HCT116 (cell line): ENCODE results near the gene PRKN. TPM values are rescaled to one million over a fixed set of nuclear protein-coding genes. Genes with fewer than 3 reads are reported as not detected.

Experiments used
- ATAC-seq: fragments of 200-7000 bp; cut with Tn5 transposase; 2 replicates; pipeline ENCODE4 v1.9.1; 2020; ENCODE audit warnings: mild to moderate bottlenecking, moderate library complexity
- BruUV-seq: library from RNA; stranded (reverse); fragments of 400-500 nt; replicated peaks from 2 replicates; lab custom pipeline; 2021; lab: Mats Ljungman, UMichigan
- CTCF ChIA-PET: fragments of 300-600 bp; sonication (Branson Sonifier 250); formaldehyde crosslinking; loops from one replicate; lab custom pipeline; 2021; ENCODE audit warnings: antibody characterized with exemption; lab: Charles Lee
- POLR2A ChIA-PET: fragments of 300-600, 350-600 bp; sonication (Branson Sonifier 250); formaldehyde crosslinking; loops from one replicate; lab custom pipeline; 2021; ENCODE audit warnings: antibody characterized with exemption; lab: Charles Lee
- RAD21 ChIA-PET, 2 experiments: fragments of 300-600 bp; sonication (Branson Sonifier 250); formaldehyde crosslinking; loops; one replicate each; lab custom pipeline; 2023; ENCODE audit warnings: low total read pairs in 2 of 2; ENCODE audit not compliant: uncharacterized antibody in 2 of 2, unreplicated experiment in 2 of 2, low non-redundant PET in 1 of 2; lab: Charles Lee
- DNase-seq: peaks from one replicate; pipeline ENCODE4 v3.0.0-alpha.2; 2010; ENCODE audit warnings: low read depth, low spot score
- H2AFZ ChIP-seq: fragments of 200-600 bp; shearing (Covaris generic), sonication (generic); 2 replicates; pipeline ENCODE4 v1.6.1; 2017; ENCODE audit warnings: low read depth, mixed run types, mixed read lengths, antibody characterized with exemption, low read length; ENCODE audit not compliant: poor library complexity, severe bottlenecking
- H3K27ac ChIP-seq: 2 replicates; pipeline ENCODE4 v1.5.1; 2012; ENCODE audit warnings: low read depth, low read length
- H3K27me3 ChIP-seq: fragments of 200-600 bp; sonication (generic); 2 replicates; pipeline ENCODE4 v1.6.1; 2016; ENCODE audit warnings: mixed run types, low read length, mixed read lengths; ENCODE audit not compliant: insufficient read depth
- H3K36me3 ChIP-seq, 2 experiments: fragments of 200-500 bp in 1 of 2; fragments of 200-600 bp in 1 of 2; sonication (Bioruptor generic) in 1 of 2; sonication (generic) in 1 of 2; 2 replicates each; pipeline versions ENCODE4 v1.5.1 to v1.6.1; 2014 to 2016; ENCODE audit warnings: low read length in 2 of 2, inconsistent platforms in 1 of 2, mixed read lengths in 1 of 2, mixed run types in 1 of 2; ENCODE audit not compliant: insufficient read depth in 2 of 2, control insufficient read depth in 1 of 2
- H3K4me1 ChIP-seq, 2 experiments: fragments of 200-600 bp in 1 of 2; sonication (generic) in 1 of 2; 2 replicates each; pipeline versions ENCODE4 v1.5.1 to v1.6.1; 2012 to 2017; ENCODE audit warnings: low read length in 2 of 2, inconsistent platforms in 1 of 2, mild to moderate bottlenecking in 1 of 2, mixed read lengths in 1 of 2, mixed run types in 1 of 2, moderate library complexity in 1 of 2; ENCODE audit not compliant: insufficient read depth in 2 of 2, control insufficient read depth in 1 of 2
- H3K4me2 ChIP-seq: fragments of 200-600 bp; sonication (generic); 2 replicates; pipeline ENCODE4 v1.6.1; 2017; ENCODE audit warnings: mixed run types, low read length, mixed read lengths
- H3K4me3 ChIP-seq, 2 experiments: fragments of 200-600 bp in 1 of 2; sonication (generic) in 1 of 2; replicated peaks in 1 of 2; 2 replicates each; pipeline ENCODE4 v1.5.1; 2011 to 2016; ENCODE audit warnings: low read length in 2 of 2, control low read depth in 1 of 2, low read depth in 1 of 2, mild to moderate bottlenecking in 1 of 2, mixed read lengths in 1 of 2, mixed run types in 1 of 2
- H3K79me2 ChIP-seq: fragments of 200-600 bp; sonication (generic); 2 replicates; pipeline ENCODE4 v1.6.1; 2017; ENCODE audit warnings: mild to moderate bottlenecking, mixed run types, low read length, moderate library complexity, mixed read lengths; ENCODE audit not compliant: insufficient read depth
- H3K9ac ChIP-seq: fragments of 200-600 bp; sonication (generic); 2 replicates; pipeline ENCODE4 v1.6.1; 2016; ENCODE audit warnings: low read length, mixed read lengths
- H3K9me2 ChIP-seq: fragments of 200-600 bp; sonication (generic), shearing (Covaris generic); 2 replicates; pipeline ENCODE4 v1.6.1; 2017; ENCODE audit warnings: mixed run types, mild to moderate bottlenecking, moderate library complexity; ENCODE audit not compliant: insufficient read depth
- H3K9me3 ChIP-seq, 2 experiments: fragments of 200-500 bp in 1 of 2; fragments of 200-600 bp in 1 of 2; sonication (Bioruptor generic) in 1 of 2; sonication (generic) in 1 of 2; 2 replicates each; pipeline ENCODE4 v1.6.1; 2014 to 2017; ENCODE audit warnings: low read length in 2 of 2, mixed read lengths in 2 of 2, inconsistent platforms in 1 of 2, low read depth in 1 of 2, mild to moderate bottlenecking in 1 of 2, mixed run types in 1 of 2, moderate library complexity in 1 of 2; ENCODE audit not compliant: control insufficient read depth in 1 of 2, insufficient read depth in 1 of 2
- H4K20me1 ChIP-seq: fragments of 200-600 bp; sonication (generic), shearing (Covaris generic); 2 replicates; pipeline ENCODE4 v1.6.1; 2017; ENCODE audit warnings: mixed run types, mild to moderate bottlenecking, moderate library complexity; ENCODE audit not compliant: insufficient read depth
- CBX3 ChIP-seq: IDR thresholded peaks from 2 replicates; pipeline ENCODE4 v1.6.1; 2012; ENCODE audit warnings: low read depth
- CEBPB ChIP-seq: IDR thresholded peaks from 2 replicates; pipeline ENCODE4 v1.6.1; 2012; ENCODE audit warnings: low read depth
- EZH2phosphoT487 ChIP-seq: fragments of 200-600 bp; IDR thresholded peaks from 2 replicates; pipeline ENCODE4 v1.6.1; 2018; ENCODE audit warnings: antibody characterized with exemption, borderline replicate concordance
- FOSL1 ChIP-seq: IDR thresholded peaks from 2 replicates; pipeline ENCODE4 v1.6.1; 2012; ENCODE audit warnings: low read depth
- JUND ChIP-seq: IDR thresholded peaks from 2 replicates; pipeline ENCODE4 v1.6.1; 2012
- POLR2A ChIP-seq: IDR thresholded peaks from 2 replicates; pipeline ENCODE4 v1.7.0; 2011; ENCODE audit warnings: borderline replicate concordance; ENCODE audit not compliant: insufficient read depth, insufficient read length; ENCODE audit errors: extremely low read depth
- RAD21 ChIP-seq: IDR thresholded peaks from 2 replicates; pipeline ENCODE4 v1.6.1; 2012; ENCODE audit warnings: low read depth, mild to moderate bottlenecking
- SIN3A ChIP-seq: IDR thresholded peaks from 2 replicates; pipeline ENCODE4 v1.6.1; 2012; ENCODE audit warnings: low read depth
- SP1 ChIP-seq: IDR thresholded peaks from 2 replicates; pipeline ENCODE4 v1.6.1; 2012; ENCODE audit warnings: low read depth
- SRF ChIP-seq: IDR thresholded peaks from 2 replicates; pipeline ENCODE4 v1.6.1; 2012; ENCODE audit warnings: low read depth
- TCF7L2 ChIP-seq: IDR thresholded peaks from 2 replicates; pipeline ENCODE4 v1.7.0; 2011; ENCODE audit warnings: borderline replicate concordance, inconsistent platforms; ENCODE audit not compliant: insufficient read depth, insufficient read length; ENCODE audit errors: extremely low read depth
- ZFX ChIP-seq: fragments of 450-650 bp; IDR thresholded peaks from 2 replicates; pipeline ENCODE4 v1.6.1; 2017
- ZNF274 ChIP-seq: fragments of 200-500 bp; sonication (Bioruptor generic); IDR thresholded peaks from 2 replicates; pipeline ENCODE4 v1.6.1; 2014; ENCODE audit warnings: mild to moderate bottlenecking, low read depth, low read length, inconsistent platforms
- intact Hi-C: fragments of 100-400 bp; cut with micrococcal nuclease; formaldehyde crosslinking; loops from 2 replicates; pipeline ENCODE4 v1.10.0; 2022
- total RNA-seq: library from RNA; stranded (reverse); gene quantifications from one replicate; pipeline ENCODE4 v1.2.1, GENCODE V29; 2021; ENCODE audit not compliant: unreplicated experiment
- TF ChIP-seq, protein P1 (sequence below): IDR thresholded peaks from 2 replicates; pipeline ENCODE4 v1.6.1; 2012; ENCODE audit warnings: low read depth
- TF ChIP-seq, protein P2 (sequence below): IDR thresholded peaks from 2 replicates; pipeline ENCODE4 v1.6.1; 2012
- TF ChIP-seq, protein P3 (sequence below): IDR thresholded peaks from 2 replicates; pipeline ENCODE4 v1.6.1; 2012

PRKN gene
- total RNA-seq, 1 experiment from 2014 or later = 2.6 TPM

DNA sequence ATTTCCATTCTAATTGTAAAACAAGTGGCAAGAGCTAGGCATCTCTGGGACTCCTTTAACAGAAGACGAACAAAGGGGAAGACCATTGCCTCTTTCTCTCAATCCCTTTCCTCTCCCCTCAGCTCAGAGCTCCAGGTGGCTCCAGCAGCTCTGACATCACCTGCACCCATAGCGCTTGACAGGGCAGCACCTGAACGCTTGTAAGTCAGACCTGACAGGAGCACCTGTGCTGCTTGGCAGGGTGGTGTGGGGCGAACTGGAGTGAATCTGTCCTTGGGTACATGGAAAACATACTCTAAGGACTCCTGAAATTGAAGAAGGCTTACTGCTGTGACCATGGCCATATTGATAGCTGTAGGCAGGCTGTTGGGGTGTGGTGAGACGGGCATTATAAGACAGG is 1044.2 kb downstream of the PRKN start:
- no peaks in the 10 kb centered on the region for H3K4me1 ChIP-seq
- ChIA-PET POLR2A (no interaction called here), CTCF (no interaction called here), RAD21 (no interaction called here)
- no peak for DNase-seq
- no peak overlapping the region for H3K4me3 ChIP-seq
- no peak overlapping the region for H2AFZ ChIP-seq
- H4K20me1 ChIP-seq = no peaks in the 10 kb centered on the region
- TF ChIP-seq TCF7L2 = no peak
- TF ChIP-seq, protein P1, sequence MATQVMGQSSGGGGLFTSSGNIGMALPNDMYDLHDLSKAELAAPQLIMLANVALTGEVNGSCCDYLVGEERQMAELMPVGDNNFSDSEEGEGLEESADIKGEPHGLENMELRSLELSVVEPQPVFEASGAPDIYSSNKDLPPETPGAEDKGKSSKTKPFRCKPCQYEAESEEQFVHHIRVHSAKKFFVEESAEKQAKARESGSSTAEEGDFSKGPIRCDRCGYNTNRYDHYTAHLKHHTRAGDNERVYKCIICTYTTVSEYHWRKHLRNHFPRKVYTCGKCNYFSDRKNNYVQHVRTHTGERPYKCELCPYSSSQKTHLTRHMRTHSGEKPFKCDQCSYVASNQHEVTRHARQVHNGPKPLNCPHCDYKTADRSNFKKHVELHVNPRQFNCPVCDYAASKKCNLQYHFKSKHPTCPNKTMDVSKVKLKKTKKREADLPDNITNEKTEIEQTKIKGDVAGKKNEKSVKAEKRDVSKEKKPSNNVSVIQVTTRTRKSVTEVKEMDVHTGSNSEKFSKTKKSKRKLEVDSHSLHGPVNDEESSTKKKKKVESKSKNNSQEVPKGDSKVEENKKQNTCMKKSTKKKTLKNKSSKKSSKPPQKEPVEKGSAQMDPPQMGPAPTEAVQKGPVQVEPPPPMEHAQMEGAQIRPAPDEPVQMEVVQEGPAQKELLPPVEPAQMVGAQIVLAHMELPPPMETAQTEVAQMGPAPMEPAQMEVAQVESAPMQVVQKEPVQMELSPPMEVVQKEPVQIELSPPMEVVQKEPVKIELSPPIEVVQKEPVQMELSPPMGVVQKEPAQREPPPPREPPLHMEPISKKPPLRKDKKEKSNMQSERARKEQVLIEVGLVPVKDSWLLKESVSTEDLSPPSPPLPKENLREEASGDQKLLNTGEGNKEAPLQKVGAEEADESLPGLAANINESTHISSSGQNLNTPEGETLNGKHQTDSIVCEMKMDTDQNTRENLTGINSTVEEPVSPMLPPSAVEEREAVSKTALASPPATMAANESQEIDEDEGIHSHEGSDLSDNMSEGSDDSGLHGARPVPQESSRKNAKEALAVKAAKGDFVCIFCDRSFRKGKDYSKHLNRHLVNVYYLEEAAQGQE = no peak
- no peak for TF ChIP-seq EZH2phosphoT487
- no peak for TF ChIP-seq CBX3
- TF ChIP-seq, protein P2, sequence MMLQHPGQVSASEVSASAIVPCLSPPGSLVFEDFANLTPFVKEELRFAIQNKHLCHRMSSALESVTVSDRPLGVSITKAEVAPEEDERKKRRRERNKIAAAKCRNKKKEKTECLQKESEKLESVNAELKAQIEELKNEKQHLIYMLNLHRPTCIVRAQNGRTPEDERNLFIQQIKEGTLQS = no peak
- no peaks in the 10 kb centered on the region for H3K79me2 ChIP-seq
- no peak for ATAC-seq
- no peak overlapping the region for H3K4me2 ChIP-seq
- no peak overlapping the region for H3K9ac ChIP-seq
- intact Hi-C loops = no loop called here
- H3K27me3 ChIP-seq = no peaks in the 10 kb centered on the region
- no peaks in the 10 kb centered on the region for H3K9me3 ChIP-seq
- no TSS peak for BruUV-seq
- H3K9me2 ChIP-seq = no peaks in the 10 kb centered on the region
- H3K27ac ChIP-seq = no peak overlapping the region
- no peaks in the 10 kb centered on the region for H3K36me3 ChIP-seq

DNA sequence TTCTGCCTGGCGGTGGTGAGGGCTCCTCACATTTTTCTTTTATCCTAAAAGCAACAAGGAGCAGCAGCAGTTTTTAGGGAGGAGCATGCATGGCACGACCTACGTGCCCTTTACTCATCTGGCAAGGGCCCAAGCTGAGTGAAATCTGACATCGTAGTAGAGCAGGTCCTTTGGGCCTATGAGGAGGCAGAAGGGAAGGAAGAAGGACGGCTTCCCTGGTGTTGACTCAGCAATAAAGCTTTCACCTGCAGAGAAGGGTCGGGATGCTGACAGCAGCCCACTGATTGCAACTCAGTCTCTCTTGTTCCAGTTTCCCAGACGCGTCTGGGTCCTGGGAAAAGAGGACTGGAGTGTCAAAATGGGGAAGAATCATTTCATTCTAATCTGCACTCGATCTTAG is 1044.6 kb downstream of the PRKN start:
- H3K79me2 ChIP-seq = no peaks in the 10 kb centered on the region
- no peak for DNase-seq
- H4K20me1 ChIP-seq = no peaks in the 10 kb centered on the region
- H3K4me1 ChIP-seq = no peaks in the 10 kb centered on the region
- H3K36me3 ChIP-seq = no peaks in the 10 kb centered on the region
- H3K4me3 ChIP-seq = no peak overlapping the region
- no peaks in the 10 kb centered on the region for H3K9me2 ChIP-seq
- no TSS peak for BruUV-seq
- H3K4me2 ChIP-seq = no peak overlapping the region
- no peak overlapping the region for H3K27ac ChIP-seq
- no peak for ATAC-seq
- CTCF ChIA-PET = no interaction called here
- no peak overlapping the region for H2AFZ ChIP-seq
- H3K27me3 ChIP-seq = no peaks in the 10 kb centered on the region
- POLR2A ChIA-PET = no interaction called here
- H3K9me3 ChIP-seq = no peaks in the 10 kb centered on the region
- RAD21 ChIA-PET = no interaction called here
- intact Hi-C loops = no loop called here
- no peak overlapping the region for H3K9ac ChIP-seq
- TF ChIP-seq SRF (no peak), EZH2phosphoT487 (no peak), JUND (no peak), FOSL1 (no peak), CBX3 (no peak), ZNF274 (no peak), SP1 (no peak), POLR2A (no peak), RAD21 (no peak), CEBPB (no peak), SIN3A (no peak), ZFX (no peak)
- TF ChIP-seq, protein P1 = no peak
- TF ChIP-seq, protein P3, sequence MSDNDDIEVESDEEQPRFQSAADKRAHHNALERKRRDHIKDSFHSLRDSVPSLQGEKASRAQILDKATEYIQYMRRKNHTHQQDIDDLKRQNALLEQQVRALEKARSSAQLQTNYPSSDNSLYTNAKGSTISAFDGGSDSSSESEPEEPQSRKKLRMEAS = no peak
